ENCODE data around the gene BABAM2.

Gene BABAM2

GRCh38 chr2:28377195-28377816, 486.8 kb downstream of the BABAM2 start:
- H3K4me3 ChIP-seq (ENCODE audit: low read depth, low read length): no peak overlapping the region
- TF ChIP-seq POLR2A (IDR thresholded peaks at IDR 0.05; ENCODE audit: extremely low read depth, insufficient read length) (no peak), MYC (IDR thresholded peaks at IDR 0.05; ENCODE audit: low read depth, low read length) (no peak)
- TF ChIP-seq, protein P1, sequence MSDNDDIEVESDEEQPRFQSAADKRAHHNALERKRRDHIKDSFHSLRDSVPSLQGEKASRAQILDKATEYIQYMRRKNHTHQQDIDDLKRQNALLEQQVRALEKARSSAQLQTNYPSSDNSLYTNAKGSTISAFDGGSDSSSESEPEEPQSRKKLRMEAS (IDR thresholded peaks at IDR 0.05; ENCODE audit: low read depth, low read length): no peak
- TF ChIP-seq, protein P2, sequence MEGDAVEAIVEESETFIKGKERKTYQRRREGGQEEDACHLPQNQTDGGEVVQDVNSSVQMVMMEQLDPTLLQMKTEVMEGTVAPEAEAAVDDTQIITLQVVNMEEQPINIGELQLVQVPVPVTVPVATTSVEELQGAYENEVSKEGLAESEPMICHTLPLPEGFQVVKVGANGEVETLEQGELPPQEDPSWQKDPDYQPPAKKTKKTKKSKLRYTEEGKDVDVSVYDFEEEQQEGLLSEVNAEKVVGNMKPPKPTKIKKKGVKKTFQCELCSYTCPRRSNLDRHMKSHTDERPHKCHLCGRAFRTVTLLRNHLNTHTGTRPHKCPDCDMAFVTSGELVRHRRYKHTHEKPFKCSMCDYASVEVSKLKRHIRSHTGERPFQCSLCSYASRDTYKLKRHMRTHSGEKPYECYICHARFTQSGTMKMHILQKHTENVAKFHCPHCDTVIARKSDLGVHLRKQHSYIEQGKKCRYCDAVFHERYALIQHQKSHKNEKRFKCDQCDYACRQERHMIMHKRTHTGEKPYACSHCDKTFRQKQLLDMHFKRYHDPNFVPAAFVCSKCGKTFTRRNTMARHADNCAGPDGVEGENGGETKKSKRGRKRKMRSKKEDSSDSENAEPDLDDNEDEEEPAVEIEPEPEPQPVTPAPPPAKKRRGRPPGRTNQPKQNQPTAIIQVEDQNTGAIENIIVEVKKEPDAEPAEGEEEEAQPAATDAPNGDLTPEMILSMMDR (IDR thresholded peaks at IDR 0.05; ENCODE audit: low read depth, low read length): no peak
- DNase-seq (ENCODE audit: low read depth): peak; percentile 42

DNA sequence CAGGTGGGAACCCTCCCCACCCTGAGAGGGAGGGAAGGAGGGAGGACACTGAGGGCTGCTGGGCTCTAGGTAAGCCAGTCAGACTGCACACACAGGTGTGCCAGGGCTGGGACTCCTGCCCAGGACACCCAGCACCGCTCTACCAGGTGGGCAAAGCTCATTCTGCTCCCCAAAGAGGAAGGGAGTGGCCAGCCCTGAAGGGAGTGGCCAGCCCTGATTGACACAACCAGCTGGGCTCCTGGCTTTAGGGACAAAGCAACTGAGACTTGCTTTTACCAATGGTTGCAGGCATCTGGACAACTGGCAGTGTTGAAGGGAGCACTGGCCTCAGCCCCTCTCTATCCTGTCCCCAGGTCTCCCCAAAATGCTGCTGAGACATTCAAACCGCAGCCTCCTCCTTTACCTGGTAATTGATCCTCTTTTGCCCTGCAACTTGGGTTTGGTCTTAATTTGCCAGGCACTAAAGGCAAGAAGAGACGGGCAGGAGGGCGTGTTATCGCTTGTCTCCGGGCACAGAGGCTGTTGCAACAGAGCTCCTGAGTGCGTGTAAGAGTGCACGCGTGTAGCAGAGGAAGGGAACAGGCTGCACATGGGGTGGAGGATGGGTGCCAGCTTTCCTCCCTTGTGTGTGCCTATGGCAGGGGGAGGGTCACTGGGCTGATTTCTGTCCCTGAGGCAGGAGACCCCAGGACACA, 487.6 kb downstream of the BABAM2 start:
- DNase-seq (ENCODE audit: low read depth): peak; percentile 86
- H3K4me3 ChIP-seq (ENCODE audit: low read depth, low read length): peak overlapping the region; percentile 30
- TF ChIP-seq, protein P2 (IDR thresholded peaks at IDR 0.05; ENCODE audit: low read depth, low read length): no peak
- TF ChIP-seq MYC (IDR thresholded peaks at IDR 0.05; ENCODE audit: low read depth, low read length) (peak; percentile 89), POLR2A (IDR thresholded peaks at IDR 0.05; ENCODE audit: extremely low read depth, insufficient read length) (no peak)
- TF ChIP-seq, protein P1 (IDR thresholded peaks at IDR 0.05; ENCODE audit: low read depth, low read length): peak; percentile 83

DNA sequence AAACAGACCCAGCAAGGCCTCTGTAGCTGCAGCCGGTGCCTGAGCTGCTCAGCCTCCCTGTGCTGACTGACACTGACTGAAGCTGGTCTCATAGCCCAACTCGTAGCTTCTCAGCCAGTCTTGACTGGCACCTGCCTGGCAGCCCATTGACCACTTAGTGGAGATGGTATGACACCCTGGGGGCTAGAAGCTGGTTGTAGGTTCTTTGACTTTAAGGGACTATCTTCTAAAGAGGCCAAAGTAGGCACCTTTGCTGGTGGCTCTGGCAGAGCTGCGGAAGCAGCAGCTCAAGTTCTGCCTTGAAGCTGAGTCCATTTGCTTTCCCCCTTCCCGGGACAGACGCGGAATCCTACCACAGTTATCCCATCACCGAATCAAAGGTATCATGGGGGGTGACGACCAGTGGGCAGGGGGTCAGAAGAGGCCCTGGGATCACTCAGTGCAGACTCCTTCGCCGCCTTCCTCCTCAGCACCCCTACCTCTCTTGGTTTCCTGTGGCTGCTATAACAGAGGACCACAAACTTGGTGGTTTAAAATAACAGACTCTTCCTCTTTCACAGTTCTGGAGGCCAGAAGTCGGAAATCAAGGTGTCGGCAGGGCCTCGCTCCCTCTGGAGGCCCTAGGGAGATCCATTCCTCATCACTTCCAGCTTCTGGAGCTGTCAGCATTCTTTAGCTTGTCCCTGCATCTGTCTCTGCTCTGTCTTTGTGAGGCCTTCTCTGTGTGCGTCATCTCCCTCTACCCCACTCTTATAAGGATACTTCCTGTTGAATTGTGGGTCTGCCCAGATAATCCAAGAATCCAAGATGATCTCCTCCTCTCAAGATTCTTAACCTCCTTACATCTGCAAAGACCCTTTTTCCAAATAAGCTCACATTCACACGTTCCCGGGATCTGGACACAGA, 488.4 kb downstream of the BABAM2 start:
- H3K4me3 ChIP-seq (ENCODE audit: low read depth, low read length): peak overlapping the region; percentile 30
- DNase-seq (ENCODE audit: low read depth): peak; percentile 86
- TF ChIP-seq POLR2A (IDR thresholded peaks at IDR 0.05; ENCODE audit: extremely low read depth, insufficient read length) (peak; percentile 13), MYC (IDR thresholded peaks at IDR 0.05; ENCODE audit: low read depth, low read length) (no peak)
- TF ChIP-seq, protein P2 (IDR thresholded peaks at IDR 0.05; ENCODE audit: low read depth, low read length): peak; percentile 5
- TF ChIP-seq, protein P1 (IDR thresholded peaks at IDR 0.05; ENCODE audit: low read depth, low read length): peak; percentile 21

DNA sequence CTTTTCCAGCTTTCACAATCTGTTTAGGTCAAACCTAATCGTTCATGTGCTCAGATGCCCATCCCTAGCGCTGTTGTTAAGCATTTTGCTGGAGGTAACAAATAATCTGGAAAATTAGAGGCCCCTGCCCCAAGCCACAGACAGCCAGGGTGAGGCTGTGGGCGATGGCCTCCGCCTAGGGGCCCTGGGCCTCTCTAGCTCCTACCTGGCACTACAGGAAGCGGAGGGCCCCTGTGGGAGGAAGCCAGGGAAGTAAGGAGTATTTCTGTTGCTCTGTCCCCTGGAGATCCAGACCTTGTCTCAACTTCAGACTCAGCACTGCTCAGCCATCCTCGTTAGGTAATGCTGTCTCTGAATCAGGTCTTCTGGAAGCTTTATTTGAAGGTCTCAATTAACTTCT, 489.7 kb downstream of the BABAM2 start:
- TF ChIP-seq, protein P1 (IDR thresholded peaks at IDR 0.05; ENCODE audit: low read depth, low read length): no peak
- TF ChIP-seq MYC (IDR thresholded peaks at IDR 0.05; ENCODE audit: low read depth, low read length) (no peak), POLR2A (IDR thresholded peaks at IDR 0.05; ENCODE audit: extremely low read depth, insufficient read length) (no peak)
- TF ChIP-seq, protein P2 (IDR thresholded peaks at IDR 0.05; ENCODE audit: low read depth, low read length): no peak
- H3K4me3 ChIP-seq (ENCODE audit: low read depth, low read length): no peak overlapping the region
- DNase-seq (ENCODE audit: low read depth): peak; percentile 38
